GM18502 (cell line): ENCODE measurements around the gene SEC16A.

Experiments
- ATAC-seq: cut with Tn5 transposase; IDR thresholded peaks from one replicate; pipeline ENCODE4 v1.9.1; 2021; ENCODE audit warnings: mild to moderate bottlenecking; ENCODE audit not compliant: unreplicated experiment, poor library complexity

Gene SEC16A

DNA sequence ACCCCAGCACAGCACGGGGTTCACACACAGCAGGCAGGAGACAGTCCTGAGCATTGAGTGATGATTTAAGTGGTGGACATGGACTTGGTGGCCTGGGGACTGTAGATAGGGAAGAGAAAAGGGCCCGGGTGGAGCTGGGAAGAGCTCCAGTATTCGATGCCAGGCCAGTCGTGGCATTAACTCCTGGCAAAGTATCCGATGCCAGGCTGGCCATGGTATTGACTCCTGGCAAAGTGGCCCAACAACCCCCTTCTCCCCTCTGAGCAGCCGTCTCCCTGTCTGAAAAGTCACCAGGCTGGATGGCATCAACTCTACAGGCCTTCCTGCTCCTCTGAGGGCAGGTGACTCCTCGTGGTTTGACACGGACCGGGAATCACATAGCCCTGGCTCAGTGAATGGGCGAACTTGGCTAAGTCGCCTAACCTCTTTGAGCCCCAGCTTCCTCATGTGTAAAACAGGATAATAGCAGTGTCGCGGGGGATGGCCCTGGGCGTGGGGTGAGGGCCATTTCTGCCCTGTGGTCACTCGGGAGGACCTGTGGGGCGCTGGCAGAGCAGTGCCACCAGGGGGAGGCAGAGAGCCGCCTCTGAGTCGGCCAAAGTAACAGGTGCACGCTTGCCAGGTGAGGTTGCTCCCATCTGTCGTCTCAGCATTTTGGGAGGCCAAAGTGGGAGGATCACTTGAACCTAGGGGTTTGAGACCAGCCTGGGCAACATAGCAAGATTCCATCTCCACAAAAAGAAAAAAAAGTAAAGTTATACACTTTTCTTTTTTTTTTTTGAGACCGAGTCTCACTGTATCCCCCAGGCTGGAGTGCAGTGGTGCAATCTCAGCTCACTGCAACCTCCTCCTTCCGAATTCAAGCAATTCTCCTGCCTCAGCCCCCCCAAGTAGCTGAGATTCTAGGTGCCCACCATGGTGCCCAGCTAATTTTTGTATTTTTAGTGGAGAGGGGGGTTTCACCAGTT lies 5.7 kb upstream of the SEC16A start:
- ATAC-seq: no peak

DNA sequence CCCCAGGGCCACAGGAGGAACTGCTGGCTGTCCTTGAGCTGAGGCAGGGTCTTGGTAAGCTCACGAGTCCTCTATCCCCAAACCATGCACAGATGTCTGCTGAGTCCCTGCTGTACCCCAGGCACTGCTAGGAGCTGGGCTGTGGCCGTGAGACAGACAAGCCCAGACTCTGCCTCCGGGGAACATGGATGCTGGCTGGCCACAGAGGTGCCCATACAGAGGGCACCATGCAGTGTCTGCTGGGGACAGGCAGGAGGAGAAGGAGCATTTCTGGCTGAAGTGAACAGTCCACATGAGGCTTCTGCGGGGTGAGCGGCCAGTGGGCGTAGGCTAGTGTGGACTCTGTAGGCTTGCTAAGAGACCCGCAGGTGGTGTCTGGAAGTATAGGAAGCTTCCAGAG lies 4.8 kb upstream of the SEC16A start:
- no peak for ATAC-seq

DNA sequence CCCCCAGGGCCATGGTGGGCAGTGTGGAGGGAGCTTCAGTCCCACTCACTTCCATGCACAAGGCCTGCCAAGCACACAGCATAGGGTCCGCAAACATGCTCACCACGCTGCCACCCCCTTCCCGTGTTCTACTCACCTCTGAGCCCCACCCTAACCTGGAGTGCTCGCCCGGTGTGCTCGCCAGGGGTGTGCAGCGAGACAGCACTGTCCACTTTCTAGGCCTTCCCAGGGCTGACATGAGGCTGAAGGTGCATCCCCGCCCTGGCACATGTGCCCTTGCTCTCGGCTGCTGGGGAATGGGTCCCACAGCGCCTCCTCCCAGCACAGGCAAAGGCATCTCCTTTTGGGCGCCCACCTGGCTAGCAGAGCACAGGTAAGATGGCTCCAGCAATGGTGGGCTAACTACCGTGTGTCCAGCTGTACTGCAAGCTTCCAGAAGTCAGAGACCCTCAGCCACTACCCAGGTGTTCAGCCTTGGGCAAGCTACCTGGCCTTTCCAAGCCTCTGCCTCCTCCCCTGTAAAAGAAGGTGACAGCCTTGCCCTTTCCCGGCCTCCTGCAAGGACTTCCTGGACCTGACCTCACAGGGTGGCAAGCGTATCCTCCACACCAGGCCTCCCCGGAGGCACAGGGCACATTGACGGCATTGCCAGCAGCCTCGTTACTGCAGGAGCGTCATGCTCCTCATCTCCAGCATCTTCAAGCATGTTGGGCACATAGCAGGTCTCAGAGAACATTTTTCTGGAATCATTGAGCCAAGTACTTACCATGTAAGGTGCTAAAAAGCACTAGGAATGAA lies 4.2 kb upstream of the SEC16A start:
- no peak for ATAC-seq

DNA sequence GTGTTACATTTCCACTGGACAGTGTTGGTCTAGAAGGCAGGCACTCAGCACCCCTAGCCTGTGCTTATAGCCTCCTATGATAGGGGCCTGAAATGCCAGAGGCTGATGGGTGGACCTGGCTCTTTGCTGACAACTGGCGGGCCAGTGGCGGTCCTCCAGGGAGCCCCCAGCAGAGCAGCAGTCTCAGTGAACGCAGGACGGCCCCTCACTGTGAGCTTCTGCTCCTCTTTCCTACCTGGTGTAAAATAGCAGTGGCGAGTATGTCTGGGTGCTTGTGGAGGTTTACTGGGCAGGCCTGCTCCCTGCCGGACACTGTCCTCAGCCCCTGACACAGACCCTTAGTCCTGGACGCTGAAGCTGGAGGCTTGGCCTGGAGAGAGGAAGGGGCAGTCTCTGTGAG lies 3.3 kb upstream of the SEC16A start:
- no peak for ATAC-seq

DNA sequence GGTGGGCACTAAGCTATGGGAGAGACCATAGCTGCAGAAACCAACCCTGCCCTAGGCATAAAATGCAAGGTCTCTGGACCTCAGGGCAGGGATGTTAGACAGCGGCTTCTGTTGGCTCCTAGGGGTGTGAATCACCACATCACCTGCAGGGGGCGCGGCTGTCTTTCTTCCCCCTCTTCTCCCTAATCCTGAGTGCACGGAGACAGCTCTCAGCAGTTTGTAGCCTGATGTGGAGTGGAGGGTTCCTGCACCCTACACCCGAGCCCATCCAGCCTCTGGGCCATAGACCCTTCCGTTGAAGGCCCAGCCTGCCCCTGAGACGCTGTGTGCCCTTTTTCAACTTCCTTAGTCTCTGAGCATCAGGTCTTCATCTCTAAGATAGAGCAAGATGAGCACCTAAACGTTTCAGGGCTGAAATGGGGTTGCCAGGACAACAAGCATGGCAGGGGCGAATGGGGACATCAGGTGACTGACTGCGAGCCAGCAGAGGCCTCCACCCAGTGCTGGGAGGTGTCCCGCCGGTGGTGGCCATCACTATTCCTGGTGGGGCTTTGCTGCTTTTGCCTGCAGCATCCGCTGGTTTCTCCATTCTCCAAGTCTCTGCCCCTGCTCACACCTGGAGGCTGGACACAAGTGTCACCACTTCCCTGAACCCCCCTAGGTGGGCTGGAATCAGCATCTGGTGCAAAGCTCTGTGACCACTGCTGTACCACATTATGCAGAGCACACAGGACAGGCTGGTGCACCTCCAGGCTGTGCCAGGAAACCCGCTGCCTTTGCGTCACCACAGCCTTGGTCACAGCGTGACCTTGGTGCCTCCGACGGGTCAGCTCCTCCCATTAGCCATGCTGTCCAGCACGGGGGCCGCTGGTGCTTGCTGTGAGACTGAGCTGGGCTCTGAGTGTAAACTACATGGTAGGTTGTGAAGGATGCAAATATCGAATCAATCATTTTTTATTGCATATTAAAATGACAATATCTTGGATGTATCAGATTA lies 2.5 kb upstream of the SEC16A start:
- ATAC-seq: no peak

DNA sequence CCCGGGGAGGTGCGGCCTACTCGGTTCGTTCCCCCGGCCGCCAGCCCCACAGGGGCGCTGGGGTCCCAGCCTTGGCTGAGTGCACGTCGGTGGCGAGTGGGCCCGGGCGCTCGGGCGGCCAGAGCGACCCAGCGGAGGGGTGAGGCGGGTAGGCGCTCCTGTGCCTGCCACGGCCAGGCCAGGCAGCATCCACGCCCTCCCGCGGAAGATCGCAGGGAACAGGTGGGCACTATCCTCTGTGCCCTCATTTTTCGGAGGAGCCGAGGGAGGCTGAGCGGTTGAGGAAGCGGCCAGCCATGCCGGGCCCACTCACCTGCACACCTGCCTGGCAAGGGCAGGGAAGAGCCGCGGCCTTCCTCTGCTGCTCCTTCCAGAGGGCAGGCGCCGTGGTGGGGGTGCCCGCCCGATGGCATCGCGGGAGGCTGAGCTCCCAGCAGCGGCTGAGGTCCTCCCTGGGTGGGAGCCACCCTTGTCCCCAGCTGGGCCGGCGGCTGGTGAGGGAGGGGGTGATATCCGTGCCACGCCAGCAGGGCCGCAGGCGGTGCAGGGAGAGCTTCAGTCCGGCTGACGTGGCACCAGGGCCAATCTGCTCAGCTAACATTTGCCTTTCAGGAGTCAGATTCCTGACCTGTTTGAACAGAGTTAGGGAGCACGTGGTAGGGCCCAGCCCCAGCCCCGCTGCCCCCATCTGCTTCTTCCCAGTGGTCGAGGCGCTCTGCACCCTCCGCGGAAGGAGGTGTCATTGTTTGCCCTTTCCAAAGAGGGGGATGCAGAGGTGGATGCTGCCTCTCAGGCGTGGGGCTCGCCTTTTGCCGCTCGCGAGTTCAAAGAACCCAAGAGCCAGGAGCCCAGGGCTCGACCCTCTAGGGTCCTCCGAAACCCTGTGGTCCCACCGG lies 1.6 kb upstream of the SEC16A start:
- ATAC-seq: no peak

DNA sequence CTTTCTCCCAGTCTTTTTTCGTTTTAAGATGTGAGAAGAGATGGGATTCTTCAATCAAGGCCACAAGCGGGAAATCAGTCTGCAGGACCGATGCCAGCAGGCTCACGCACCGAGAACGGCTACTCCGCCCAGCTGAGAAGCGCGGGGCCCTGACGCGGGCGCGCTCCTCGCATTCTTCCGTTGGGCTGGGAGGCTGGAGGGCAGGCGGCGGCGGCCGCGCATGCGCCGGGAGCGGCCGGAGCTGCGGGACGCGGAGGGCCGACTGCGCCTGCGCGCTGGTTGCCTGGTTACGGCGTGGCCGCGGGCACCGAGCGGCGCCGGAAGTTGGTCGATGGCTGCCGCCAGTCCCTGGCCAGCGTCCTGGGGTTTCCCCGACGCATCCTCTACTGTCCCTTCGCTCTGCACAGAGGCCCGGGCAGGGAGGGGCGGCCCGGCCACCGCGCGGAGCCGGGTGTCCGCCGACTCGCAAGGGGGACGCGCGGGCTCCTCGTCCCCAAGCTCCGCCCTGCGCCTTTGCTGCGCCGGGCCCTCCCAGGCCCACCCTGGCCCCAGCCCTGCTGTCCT lies 831 bp upstream of the SEC16A start:
- ATAC-seq: peak; percentile 60

DNA sequence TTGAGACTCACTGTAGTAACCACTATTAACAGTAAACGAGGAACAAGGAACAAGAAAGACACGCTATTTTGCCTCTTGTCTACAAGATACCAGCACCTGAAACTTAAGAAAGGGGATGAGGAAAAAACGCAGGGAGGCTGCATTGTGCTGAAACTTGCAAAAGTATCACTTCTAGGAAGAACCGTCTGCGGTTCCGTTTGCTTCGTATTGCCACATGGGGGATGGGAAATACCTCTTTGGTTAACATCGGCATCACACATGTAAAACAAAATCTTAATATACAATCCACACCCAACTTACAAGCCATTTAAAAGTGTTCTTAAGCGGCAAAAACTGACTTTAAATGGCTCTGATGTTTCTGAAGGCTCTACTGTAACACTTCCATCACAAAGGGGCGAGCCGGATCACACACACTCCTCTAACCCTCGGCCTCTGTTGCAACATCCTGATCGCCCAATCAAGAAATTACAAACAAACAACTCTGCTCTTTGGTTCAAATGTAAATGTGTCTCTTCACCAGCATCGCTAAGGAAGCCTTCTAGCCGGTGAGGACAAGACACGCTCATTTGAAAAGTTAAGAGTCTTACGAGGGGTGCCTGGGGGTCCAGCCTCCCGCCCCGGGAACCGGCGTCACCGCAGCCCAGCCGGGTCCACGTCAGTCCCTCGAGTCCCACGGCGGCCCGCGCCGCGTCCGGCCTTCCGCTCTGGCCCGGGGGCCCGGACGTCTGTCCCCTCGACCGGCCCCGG lies 621 bp downstream of the SEC16A start:
- ATAC-seq: no peak

DNA sequence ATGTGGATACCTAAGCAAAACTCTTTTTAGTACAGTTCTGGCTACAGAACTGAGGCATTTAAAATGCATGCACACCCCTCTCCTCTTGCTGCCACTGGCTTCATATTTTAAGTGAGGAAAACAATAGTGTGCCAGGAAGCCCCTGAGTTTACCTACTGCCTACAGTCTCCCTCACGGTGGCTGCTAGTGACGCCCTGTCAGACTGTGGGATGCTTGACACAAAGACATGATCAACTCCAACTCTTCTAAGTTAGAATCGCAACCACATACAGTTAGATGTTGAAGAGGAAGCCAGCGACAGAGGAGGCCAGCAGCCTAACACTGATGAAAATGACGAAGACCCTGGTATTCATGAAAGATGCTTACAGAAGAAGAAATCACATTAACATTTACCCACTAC lies 1.3 kb downstream of the SEC16A start:
- ATAC-seq: no peak

DNA sequence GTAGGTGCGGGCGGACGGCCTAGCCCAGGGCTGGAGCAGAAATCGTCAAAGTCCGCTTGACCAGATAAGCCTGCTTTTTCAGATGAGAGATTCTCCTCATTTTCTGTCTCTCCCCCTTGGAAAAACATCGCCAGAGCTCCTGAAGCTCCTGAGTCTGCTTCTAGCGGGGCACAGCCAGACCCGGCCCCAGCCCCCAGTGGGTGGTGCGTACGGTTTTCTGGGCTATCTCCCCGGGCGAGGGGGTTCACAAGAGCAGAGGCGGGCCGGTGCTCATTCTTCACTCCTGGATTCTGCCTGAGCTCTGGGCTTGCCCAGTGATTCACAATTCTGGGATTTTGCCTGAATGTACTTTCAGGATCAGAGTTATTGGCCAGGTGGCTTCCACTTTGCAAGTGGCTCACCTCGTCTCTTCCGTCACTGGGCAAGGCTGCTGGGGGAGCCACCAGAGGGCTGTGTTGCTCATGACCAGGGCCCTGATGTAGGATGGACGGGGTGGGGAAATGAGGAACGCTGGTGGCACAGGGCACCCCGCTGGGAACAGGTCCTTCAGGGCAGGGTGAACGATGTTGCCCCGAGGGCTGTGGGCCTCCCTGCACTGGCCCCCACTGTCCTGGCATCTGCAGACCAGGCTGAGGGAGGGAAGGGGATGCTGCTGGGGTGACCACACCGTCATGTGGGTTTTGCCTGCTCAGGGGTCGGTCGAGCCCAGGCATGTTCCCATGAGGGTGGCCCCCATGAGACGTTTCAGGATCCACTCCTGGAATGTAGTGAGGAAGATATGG lies 6.3 kb downstream of the SEC16A start:
- ATAC-seq: no peak

DNA sequence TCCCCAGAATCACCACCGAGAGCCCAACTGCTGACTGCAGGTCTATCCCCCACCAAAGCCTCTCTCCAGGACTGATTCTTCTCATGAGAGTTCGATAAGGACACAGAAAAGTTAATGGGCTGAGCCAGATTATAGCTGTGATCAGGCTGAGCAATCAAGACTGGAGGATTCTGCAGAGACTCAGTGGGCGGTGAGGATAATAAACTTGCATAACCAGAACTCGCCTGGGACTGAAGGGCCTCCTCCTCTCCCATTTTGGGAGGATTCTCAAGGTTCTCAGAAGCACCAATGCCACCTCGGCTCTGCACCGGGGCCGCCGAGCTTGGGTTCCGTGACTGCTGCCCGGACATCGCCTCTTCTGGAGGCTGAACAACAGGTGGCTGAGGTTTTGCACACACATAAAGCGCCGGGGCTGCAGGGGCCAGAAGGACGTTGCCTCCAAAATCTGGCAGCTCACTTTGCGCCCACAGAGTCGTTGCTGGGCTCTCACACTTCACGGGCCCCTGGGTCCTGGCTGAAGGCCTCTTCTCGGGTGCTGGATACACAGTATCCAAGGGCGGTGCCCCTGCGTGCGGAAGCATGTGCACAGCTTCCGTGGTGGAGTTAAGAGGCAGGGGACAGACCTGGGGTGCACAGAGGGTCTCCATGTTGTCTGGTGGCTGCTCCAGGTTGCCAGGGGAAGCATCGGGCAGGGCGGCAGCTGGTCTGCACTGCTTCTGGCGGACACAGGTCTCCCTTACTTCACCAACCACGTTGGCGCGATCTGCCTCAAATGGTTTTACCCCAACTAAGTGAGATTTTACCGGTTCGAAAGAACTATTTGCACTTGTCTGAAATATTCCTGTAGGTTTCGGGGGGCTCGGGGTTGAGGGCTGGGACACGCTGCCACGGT lies 7.6 kb downstream of the SEC16A start:
- ATAC-seq: no peak

DNA sequence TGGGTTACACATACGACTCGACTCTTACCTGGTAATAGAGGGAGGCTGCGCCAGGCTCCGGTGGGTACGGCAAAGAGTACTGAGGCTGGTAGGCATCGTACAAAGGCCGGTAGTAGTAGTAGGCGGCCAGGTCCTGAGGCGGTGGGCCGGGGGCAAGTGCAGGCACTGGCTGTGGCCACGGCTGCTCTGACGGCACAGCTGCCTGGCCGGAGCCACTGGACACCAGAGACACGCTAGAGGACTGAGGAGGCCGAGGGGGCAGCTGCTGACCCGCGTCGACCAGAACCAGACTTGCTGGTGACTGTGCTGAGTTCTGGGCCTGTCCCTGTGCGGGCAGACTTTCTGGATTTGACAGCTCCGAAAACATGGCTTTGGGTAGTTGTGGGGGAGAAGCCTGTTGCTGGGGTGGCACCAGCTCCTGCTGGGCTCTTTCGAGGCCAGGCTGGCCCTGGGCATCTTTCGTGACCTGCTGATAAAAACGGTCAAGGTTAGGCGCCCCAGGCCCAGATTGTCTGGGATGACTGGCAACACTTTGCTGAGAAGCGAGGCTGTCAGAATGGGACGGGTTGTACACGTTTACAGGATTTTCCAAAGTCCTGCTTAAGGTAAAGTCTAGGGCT lies 8.7 kb downstream of the SEC16A start:
- no peak for ATAC-seq

DNA sequence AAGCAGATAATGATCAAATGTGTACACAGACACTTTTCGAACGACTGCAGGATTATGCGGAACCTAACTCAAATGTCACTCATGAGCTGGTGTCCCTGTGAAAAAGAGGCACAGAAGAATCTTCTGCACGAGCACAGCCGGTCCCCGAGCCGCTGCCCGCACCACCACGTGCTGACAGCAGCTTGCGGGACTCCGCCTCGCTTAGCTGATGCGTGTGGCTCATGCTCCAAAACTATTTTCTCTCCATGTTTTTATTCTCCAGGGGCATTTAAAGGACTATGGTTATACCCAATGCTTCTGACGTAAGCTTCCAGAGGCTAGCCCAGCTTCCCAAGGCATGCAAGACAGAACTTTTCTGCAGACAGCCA lies 9.5 kb downstream of the SEC16A start:
- ATAC-seq: no peak

DNA sequence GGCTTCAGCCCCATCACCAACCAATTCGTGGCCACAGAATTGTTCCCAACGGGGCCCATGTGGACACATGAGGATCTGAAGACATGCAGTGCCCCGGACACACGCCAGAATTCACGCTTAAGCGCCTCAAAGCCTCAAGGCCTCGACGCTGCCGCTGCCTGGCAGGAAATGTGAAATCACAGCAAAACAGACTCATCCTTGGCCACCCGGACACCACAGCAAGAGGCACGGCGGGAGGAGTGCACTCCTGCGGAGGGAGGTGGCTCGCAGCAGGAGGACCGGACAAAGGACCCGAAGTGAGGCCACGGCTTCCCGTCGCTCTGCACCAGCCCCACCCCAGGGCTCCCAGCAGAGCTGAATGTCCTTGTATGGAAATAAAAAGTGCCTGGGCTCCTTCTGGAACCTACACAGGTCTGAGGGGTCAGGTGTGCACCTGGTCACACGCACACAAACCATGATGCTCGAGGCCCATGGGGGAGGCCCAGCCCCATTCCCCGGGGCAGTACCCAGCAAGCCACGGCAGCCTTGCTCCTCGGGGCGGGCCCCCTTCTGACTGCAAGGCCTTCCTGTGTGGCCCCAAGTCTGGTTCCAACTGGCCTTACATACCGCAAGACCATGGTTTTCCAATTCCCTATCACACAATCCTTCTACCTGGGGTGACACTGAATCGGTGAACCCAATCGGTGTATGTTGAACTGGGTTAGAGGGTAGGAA lies 10.0 kb downstream of the SEC16A start:
- no peak for ATAC-seq

DNA sequence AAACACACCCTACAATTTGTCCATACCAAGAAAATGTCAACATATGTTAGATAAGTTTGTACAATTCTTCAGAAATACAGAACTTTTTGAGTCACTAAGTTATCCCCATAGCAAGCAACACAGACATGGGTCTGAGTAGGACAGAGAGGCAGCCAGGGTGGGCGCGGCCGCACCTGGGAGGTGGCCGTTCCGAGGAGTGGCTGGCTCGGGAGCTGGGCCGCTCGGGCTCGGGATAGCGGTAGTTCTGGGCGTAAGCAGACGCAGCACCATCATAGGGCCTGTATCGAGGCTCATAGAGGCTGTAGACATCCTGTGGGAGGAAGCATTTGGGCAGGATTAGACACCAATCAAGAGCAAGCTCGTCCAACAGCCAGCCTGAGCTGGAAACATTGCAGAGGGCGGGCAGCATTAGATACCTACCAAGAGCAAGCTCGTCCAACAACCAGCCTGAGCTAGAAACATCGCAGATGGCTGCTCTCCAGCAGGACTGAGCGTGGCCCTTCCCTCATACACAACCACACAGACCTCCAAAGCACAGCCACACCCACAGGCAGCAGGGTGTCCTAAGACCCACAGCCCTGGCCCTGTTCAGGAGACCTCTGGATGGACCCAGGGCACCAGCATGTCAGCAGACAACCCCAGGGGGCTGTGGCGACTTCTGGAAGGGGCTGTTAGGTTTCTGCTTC lies 10.9 kb downstream of the SEC16A start:
- ATAC-seq: no peak
